ENCODE data around the gene TEDC1.

The TEDC1 gene

DNA sequence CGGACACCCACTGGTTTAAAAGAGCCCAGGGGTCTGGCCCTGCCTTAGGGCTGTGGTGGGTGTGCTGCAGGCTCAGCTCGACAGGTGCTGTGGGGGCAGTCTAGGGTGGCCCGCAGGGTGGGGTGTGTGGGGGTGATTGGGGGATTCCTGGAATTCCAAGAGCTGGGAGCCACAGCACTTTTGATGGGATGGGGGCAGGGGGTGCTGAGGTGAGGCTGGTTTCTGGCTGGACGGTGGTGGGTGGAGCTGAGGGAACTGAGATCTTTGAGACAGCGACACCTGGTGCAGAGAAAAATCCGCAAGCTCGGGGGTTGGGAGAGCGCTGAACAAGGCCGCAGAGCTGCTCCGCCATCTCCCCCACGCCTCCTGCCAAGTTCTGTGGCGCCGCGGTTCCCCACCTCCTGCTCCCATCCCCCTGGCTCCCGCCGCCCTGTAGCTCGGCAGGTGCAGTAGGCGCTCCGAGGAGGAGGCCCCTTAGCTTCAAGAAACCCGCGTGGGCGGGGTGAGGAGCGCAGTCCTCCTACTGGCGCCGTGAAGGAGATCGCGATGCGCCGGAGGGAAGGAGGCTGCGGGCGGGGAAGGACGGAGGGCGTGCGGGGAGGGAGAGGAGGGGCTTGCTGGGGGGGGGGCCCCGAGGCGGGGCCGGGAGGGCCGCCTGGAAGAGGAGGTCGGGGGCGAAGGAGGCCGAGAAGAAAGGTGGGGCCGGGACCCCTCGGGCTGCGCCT, 1.3 kb upstream of the TEDC1 start:
- TF ChIP-seq FOXP2 (optimal IDR thresholded peaks at IDR 0.05; ENCODE audit: borderline replicate concordance, extremely low read depth, extremely low read length, insufficient read depth) (no peak), POLR2AphosphoS5 (IDR thresholded peaks at IDR 0.05; ENCODE audit: low read depth, low read length) (no peak), TAF1 (IDR thresholded peaks at IDR 0.05; ENCODE audit: borderline replicate concordance, insufficient read depth, low read length) (no peak), SIN3A (IDR thresholded peaks at IDR 0.05; ENCODE audit: borderline replicate concordance, insufficient read depth, low read length) (no peak)
- TF ChIP-seq, protein P1, sequence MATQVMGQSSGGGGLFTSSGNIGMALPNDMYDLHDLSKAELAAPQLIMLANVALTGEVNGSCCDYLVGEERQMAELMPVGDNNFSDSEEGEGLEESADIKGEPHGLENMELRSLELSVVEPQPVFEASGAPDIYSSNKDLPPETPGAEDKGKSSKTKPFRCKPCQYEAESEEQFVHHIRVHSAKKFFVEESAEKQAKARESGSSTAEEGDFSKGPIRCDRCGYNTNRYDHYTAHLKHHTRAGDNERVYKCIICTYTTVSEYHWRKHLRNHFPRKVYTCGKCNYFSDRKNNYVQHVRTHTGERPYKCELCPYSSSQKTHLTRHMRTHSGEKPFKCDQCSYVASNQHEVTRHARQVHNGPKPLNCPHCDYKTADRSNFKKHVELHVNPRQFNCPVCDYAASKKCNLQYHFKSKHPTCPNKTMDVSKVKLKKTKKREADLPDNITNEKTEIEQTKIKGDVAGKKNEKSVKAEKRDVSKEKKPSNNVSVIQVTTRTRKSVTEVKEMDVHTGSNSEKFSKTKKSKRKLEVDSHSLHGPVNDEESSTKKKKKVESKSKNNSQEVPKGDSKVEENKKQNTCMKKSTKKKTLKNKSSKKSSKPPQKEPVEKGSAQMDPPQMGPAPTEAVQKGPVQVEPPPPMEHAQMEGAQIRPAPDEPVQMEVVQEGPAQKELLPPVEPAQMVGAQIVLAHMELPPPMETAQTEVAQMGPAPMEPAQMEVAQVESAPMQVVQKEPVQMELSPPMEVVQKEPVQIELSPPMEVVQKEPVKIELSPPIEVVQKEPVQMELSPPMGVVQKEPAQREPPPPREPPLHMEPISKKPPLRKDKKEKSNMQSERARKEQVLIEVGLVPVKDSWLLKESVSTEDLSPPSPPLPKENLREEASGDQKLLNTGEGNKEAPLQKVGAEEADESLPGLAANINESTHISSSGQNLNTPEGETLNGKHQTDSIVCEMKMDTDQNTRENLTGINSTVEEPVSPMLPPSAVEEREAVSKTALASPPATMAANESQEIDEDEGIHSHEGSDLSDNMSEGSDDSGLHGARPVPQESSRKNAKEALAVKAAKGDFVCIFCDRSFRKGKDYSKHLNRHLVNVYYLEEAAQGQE (IDR thresholded peaks at IDR 0.05; ENCODE audit: insufficient read depth in 1 of 2, low read depth in 2 of 2, low read length in 2 of 2), result no peak

- TF ChIP-seq SIN3A (IDR thresholded peaks at IDR 0.05; ENCODE audit: borderline replicate concordance, insufficient read depth, low read length), result no peak
- no peak for TF ChIP-seq TAF1 (IDR thresholded peaks at IDR 0.05; ENCODE audit: borderline replicate concordance, insufficient read depth, low read length)
- TF ChIP-seq, protein P1 (IDR thresholded peaks at IDR 0.05; ENCODE audit: insufficient read depth in 1 of 2, low read depth in 2 of 2, low read length in 2 of 2), result no peak
- TF ChIP-seq POLR2AphosphoS5 (IDR thresholded peaks at IDR 0.05; ENCODE audit: low read depth, low read length), result no peak
- TF ChIP-seq FOXP2 (optimal IDR thresholded peaks at IDR 0.05; ENCODE audit: borderline replicate concordance, extremely low read depth, extremely low read length, insufficient read depth), result no peak
Observed at GRCh38 chr14:105490267-105490571, 827 bp upstream of the TEDC1 start.

GRCh38 chr14:105491366-105491973, 424 bp downstream of the TEDC1 start:
- no peak for TF ChIP-seq FOXP2 (optimal IDR thresholded peaks at IDR 0.05; ENCODE audit: borderline replicate concordance, extremely low read depth, extremely low read length, insufficient read depth)
- 0 out of 2 replicates have a peak, but pooled peaks have one; percentile 40 for TF ChIP-seq POLR2AphosphoS5 (IDR thresholded peaks at IDR 0.05; ENCODE audit: low read depth, low read length)

DNA sequence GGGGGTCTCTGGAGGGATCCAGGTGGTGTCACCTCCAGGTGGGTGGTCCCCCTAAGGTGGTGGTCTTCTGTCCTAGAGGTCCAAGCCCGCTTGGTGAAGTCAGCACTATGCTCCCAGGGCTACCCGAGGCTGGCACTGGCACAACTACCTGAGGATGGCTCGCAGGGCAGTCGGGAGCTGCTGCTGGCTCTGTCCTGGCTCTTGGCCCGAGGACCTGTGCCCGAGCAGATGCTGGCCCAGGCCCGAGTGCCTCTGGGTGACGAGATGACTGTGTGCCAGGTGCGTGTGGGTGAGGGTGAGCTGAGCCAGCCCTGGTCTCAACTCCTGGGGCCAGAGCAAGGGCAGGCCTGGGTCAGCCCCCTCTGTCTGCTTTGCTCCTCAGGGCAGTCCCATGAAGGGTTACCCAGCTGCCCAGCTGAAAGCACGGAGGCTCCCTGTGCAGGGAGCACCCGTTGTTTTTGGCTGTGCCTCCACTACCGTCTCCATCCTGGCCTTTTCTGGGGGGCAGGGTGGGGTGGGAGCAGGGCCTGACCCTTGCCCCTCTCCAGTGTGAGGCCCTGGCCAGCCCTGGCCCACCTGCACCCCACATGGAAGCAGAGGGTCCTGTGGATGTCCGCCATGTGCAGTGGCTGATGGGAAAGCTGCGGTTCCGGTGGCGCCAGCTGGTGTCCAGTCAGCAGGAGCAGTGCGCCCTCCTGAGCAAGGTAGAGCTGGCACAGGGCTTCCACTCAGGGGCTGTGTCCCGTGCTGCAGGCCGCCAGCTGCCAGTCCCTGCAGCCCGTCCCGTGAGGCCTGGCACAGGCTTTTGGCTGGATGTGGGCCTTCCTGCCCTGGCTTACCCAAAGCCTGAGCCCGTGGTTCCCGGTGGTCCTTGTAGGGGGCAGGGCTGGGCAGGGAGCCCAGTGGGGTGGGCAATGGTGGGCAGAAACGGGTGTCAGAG, 1.3 kb downstream of the TEDC1 start:
- TF ChIP-seq SIN3A (IDR thresholded peaks at IDR 0.05; ENCODE audit: borderline replicate concordance, insufficient read depth, low read length) (no peak), FOXP2 (optimal IDR thresholded peaks at IDR 0.05; ENCODE audit: borderline replicate concordance, extremely low read depth, extremely low read length, insufficient read depth) (no peak)

DNA sequence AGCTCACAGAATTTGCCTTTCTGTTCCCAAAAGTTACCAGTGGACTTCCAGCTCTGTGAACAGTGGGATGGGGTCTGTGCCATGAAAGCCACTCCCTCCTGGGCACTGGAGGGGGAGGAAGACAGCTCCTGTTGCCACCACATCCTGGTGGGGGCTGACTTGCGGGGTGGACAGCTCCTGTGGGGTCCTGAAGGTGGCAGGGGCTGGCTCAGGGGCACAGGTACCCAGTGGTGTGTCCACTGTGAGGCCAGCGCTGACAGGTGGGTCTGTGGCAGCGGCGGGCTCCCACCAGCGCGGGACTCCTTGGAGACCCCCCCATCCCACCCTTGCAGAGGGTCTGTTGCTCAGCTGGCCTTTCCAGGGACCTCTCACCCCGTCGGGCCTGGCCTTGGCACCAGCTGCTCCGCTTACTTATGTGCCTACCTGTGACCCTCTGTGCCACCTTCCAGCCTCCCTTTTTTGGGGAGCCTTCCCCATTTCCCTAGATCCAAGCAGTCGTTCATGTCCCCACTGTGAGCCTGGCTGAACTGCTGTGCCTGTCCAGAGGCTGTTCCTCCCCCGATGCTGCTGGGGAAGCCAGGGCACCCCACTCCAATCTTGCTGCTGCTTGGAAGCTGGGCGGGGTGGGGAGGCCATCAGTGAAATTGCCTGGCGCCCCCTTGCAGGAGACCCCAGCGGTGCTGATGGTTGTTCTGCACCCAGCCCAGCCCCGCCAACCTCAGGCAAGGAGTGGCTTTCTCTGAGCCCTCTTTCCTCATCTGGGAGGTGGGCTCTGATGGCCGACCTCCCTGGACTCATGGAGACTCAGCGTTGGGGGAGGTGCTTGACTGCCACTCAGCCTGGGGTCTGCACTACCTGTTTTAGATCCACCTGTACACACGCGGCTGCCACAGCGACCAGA, 2.2 kb downstream of the TEDC1 start:
- TF ChIP-seq POLR2AphosphoS5 (IDR thresholded peaks at IDR 0.05; ENCODE audit: low read depth, low read length) (no peak), FOXP2 (optimal IDR thresholded peaks at IDR 0.05; ENCODE audit: borderline replicate concordance, extremely low read depth, extremely low read length, insufficient read depth) (no peak), TAF1 (IDR thresholded peaks at IDR 0.05; ENCODE audit: borderline replicate concordance, insufficient read depth, low read length) (no peak), SIN3A (IDR thresholded peaks at IDR 0.05; ENCODE audit: borderline replicate concordance, insufficient read depth, low read length) (no peak)
- TF ChIP-seq, protein P1 (IDR thresholded peaks at IDR 0.05; ENCODE audit: insufficient read depth in 1 of 2, low read depth in 2 of 2, low read length in 2 of 2), result no peak
